Fibroblast of skin of scalp (primary cell): ENCODE results near the gene PMPCA.
A peak's percentile ranks its signal among the peaks of the same experiment; 100 is the strongest.
"Not testable (repeated sequence)": the region's sequence is repeated elsewhere in the genome, so short reads cannot be mapped to it uniquely, and the experiment has no call there.

Source experiments
- DNase-seq: peaks from one replicate; pipeline ENCODE4 v3.0.0-alpha.2; 2013

PMPCA gene

DNA sequence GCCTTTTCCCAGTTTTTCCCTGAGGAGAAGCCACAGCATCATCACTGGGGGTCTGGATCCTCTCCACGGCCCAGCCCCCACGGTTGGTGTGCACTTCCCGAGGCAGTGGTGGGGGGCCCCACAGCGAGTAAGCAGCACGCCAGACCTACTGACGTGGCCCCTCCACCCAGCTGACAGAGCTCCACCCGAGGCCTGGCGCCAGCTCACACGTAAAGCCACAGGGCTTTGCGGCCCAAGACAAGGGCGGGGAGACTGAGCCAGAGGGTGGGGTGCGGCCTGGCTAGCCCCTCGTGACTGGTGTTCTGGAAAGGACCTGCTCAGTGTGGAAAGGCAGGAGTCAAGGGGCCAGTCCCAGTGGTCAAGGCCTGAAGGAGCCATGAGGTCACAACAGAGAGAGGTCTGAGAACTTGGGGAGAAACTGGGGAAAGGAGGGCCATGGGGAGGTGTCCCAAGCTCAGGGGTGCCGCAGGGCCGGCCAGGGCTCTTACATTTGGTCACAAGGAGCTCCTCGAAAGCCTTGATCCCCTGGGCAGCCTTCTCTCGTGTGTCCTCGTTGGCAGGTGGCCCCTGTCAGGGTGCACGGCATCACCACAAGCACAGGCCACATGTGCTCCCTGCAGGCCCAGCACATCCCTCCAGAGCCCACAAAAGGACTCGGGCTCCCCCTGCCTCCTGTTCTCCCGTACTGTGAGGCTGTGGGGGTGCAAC lies 16.0 kb upstream of the PMPCA start:
- DNase-seq = no peak

GRCh38 chr9:136395020-136395340 lies 15.5 kb upstream of the PMPCA start:
- no peak for DNase-seq

- DNase-seq = no peak
Observed at GRCh38 chr9:136395345-136396218, 14.9 kb upstream of the PMPCA start.

GRCh38 chr9:136396219-136396515 lies 14.3 kb upstream of the PMPCA start:
- no peak for DNase-seq

DNA sequence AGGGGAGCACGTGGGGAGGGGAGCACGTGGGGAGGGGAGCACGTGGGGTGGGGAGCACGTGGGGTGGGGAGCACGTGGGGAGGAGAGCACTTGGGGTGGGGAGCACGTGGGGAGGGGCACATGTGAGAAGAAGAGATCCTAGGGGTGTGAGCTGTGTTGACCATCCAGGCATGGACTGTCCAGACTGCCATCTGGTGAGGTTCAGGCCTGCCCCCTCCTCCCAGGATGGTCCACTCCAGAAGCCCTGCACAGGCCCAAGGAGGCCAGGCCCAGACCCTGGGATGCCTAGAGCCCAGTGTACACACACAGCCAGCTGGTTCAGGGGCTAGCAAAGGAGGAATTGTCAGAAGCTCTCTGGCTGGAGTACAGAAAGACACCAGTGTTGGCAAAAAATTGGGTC lies 12.8 kb upstream of the PMPCA start:
- DNase-seq = no peak

GRCh38 chr9:136398286-136398685 lies 12.2 kb upstream of the PMPCA start:
- no peak for DNase-seq

DNA sequence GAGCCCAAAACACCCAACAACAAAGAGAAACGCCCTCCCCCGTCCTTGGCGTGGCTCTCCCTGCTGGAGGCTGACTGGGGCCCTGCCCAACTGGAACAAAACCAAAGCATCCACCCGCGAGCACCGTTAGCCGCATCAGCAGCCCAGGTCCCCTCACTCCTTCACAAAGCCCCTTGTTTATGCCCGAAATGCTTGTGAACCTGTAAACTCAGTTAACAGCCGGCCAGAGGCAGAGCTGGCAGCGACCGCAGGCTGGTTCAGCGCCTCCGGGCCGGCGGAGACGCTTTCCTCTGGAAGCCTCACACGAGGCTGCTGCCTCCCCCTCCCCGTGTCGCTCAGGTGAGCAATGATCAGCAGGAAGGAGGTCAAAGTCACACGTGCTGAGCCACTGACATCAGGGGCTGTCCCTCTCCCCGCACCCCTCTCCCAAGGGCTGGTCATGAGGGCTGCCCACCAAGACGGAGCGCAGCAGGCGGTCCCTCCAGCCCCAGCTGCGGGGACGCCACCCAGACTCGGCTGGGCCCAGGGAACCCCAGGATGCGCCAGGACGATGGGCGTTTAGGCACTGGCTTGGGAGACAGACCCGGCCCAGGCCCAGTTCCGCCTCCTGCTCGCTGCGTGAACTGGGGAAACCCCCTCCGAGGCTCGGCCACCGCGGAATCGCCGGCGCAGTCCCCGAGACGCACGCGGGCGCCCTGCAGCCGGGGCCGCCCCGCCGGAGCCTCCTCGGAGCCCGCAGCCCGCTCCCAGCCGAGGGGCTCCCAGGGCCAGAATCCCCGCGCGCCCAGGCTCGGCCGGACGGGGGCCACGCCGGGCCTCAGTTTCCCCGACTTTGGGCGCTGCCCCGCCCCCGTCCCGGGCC lies 11.1 kb upstream of the PMPCA start:
- DNase-seq = no peak

GRCh38 chr9:136400038-136400834 lies 10.2 kb upstream of the PMPCA start, which contains the start of gene SNAPC4:
SNAPC4 (minus strand) TSS chr9:136400170; CDS start chr9:136398428, 1,742 bp downstream.
- peak; percentile 84 for DNase-seq

DNA sequence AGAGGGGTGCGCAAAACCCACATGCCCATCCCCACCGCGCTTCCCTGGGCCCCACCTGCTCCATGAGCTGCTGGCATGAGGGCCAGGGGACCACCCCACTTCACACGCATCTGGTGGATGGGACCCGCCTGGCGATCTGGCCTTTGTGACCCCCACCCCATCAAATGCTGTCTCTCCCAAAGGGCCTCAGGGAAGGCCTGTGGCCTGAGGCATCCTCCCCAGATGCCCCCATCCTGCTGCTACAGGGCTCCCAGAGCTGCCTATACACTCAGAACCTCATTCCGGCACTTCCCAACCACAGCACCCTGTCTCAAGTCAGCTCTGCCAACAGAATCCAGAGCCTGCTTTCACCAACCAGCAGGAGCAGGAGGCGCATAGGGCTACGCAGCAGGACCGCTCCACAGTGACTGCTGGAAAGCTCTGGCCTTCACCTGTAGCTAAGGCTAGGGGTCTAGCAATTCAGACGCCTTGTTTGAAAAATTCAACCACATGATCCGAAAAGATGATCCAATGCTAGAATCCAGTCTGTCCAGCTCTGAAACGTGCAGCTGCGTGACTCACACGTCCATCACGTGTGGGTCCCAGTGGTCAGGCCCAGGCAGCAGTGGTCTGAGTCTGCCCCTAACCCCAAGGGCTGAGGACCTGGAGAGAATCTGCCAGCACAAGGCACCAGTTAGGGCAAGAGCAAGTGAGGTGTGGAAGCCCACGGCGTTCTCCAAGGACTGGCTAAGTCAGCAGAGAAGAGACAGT lies 9.1 kb upstream of the PMPCA start:
- no peak for DNase-seq

DNA sequence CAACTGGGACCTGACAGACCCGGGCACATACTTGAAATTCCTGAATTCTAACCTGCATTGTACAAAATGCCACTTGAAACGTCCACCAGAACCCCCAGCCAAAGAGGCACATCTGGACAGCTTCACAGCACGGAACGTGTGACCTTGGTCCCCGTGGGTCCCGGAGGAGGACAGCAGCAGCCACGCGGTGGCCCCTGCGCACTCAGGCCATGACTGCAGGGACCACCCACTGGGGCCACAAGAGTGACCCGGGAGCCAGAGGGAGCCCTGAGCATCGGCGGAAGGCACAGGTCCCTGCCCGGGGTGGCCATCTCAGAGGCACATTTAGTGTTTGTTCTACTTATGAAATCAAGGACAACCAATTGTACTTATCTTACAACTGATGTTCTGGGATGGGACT lies 8.4 kb upstream of the PMPCA start:
- no peak for DNase-seq

- no peak for DNase-seq
Observed at GRCh38 chr9:136403538-136403914, 6.9 kb upstream of the PMPCA start.

GRCh38 chr9:136403915-136404800 lies 6.3 kb upstream of the PMPCA start:
- DNase-seq = no peak

GRCh38 chr9:136404801-136405136 lies 5.7 kb upstream of the PMPCA start:
- DNase-seq = no peak

DNA sequence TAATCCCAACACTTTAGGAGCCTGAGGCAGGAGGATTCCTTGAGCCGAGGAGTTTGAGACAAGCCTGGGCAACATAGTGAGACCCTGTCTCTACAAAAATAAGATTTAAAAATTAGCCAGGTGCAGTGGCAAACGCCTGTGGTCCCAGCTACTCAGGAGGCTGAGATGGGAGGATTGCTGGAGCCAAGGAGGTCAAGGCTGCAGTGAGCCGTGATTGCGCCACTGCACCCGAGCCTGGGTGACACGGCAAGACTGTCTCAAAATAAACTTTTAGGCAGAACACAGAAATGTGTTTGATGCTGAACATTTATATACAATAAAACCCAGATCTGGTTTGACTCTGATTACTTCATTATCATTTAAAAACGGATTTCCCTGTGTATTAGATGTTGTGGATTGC lies 5.0 kb upstream of the PMPCA start:
- no peak for DNase-seq

DNA sequence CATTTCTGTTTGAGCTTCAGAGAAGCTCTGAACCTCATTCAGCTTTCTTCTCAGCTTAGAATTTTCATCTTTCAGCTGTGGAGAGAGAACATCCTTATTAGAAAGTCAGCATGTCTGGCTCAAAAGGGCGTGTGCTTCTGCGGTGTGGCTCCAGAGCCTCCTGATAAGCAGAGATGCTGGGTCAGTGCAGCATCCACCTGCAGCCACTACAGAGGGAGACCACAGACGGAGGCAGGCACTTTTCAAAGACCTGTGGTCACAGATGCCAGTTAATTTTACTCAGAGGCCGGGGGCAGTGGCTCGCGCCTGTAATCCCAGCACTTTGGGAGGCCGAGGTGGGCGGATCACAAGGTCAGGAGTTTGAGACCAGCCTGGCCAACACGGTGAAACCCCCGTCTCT lies 4.6 kb upstream of the PMPCA start:
- DNase-seq = not testable (repeated sequence)

DNA sequence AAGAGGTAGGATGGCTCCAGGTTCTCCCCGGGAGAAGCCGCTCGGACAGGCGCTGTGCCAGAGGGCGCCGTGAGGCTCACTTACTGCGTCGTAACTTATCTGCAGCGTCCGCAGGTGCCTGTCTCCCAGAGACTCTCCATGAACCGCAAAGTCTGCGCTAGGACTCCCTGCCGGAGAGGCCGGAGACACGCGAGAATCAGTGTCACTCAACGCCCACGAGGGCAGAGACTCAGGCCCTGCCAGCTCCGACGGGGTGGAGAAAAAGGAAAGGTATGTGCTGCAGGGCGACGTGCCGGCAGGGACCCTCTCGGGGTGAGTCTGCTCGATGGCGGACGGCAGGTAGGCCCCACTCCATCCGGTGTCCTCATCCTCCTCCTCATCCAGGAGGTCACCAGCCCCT lies 3.4 kb upstream of the PMPCA start:
- not testable (repeated sequence) for DNase-seq

GRCh38 chr9:136407911-136408310 lies 2.5 kb upstream of the PMPCA start:
- DNase-seq = no peak

- peak; percentile 31 for DNase-seq
Observed at GRCh38 chr9:136409557-136410455, 652 bp upstream of the PMPCA start.

- DNase-seq = no peak
Observed at GRCh38 chr9:136411378-136411777, 920 bp downstream of the PMPCA start.

- DNase-seq = no peak
Observed at GRCh38 chr9:136412962-136413361, 2.5 kb downstream of the PMPCA start.
